NCI-H146 treated with DMSO at 0.1 percent for 48 hours (cell line): ENCODE data around the gene PLPPR2.
"Not testable (repeated sequence)": the region's sequence is repeated elsewhere in the genome, so short reads cannot be mapped to it uniquely, and the experiment has no call there.

Source experiments
- DNase-seq: peaks from one replicate; lab custom pipeline; 2025; ENCODE audit not compliant: unreplicated experiment; lab: John Stamatoyannopoulos, UW

Gene PLPPR2

GRCh38 chr19:11355160-11356073 lies at the start of gene PLPPR2:
Gene PLPPR2, plus strand, starts transcription at chr19:11355432. Its CDS starts 2,242 bp downstream, at chr19:11357674.
- DNase-seq: peak; percentile 75

- DNase-seq: no peak
Observed at GRCh38 chr19:11306337-11306736, 48.9 kb upstream of the PLPPR2 start.

DNA sequence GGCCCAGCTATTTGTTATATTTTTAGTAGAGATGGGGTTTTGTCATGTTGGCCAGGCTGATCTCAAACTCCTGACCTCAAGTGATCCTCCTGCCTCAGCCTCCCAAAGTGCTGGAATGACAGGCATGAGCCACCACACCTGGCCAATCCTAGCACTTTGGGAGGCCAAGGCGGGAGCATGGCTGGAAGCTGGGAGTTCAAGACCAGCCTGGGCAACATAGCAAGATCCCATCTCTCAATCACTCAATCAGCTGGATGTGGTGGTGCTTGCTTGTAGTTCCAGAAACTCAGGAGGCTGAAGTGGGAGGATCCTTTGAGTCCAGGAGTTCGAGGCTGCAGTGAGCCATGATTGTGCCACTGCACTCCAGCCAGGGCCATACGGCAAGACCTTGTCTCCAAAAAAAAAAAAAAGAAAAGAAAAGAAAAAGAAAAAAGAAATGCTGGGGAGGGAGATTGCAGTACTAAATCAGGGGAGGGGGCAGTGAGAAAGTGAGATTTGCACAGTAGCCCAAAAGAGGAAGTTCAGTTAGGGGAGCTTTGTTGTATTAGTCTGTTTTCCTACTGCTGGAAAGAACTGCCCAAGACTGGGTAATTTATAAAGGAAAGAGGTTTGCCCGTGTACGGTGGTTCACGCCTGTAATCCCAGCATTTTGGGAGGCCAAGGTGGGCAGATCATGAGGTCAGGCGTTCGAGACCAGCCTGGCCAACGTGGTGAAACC lies 34.8 kb upstream of the PLPPR2 start:
- DNase-seq: not testable (repeated sequence)

DNA sequence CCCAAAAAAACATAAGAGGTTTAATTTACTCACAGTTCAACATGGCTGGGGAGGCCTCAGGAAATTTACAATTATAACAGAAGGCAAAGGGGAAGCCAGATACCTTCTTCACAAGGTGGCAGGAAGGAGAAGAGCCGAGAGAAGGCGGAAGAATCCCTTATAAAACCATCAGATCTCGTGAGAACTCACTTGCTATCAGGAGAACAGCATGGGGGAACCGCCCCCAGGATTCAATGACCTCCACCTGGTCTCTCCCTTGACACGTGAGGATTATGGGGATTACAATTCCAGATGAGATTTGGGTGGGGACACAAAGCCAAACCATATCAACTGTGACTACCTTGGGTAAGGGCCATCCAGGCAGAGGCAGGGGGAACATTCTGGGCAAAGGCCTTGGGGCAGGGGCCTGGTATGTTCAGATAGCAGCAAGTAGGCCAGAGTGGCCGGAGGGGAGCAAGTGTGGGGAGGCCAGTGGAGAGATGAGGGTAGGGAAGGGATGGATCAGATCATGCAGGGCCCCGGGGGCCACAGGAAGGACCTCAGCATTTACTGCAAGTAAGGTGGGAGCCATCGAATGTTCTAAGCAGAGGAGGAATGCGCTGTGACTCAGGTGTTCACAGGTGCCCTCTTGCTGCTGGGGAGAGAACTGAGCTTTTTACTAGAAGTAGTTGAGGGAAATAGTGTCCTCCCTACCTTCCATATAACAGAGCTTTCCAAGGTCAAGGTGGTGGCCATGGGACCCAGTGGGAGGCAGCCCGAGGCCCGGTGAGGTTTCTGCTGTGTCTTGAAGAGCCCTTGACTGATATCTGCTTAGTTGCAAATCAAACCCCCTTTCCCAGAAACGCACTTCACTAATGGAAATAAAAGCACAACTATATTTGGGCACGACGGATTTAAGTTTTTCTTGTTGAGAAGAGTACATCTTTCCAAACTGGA lies 33.8 kb upstream of the PLPPR2 start:
- no peak for DNase-seq

DNA sequence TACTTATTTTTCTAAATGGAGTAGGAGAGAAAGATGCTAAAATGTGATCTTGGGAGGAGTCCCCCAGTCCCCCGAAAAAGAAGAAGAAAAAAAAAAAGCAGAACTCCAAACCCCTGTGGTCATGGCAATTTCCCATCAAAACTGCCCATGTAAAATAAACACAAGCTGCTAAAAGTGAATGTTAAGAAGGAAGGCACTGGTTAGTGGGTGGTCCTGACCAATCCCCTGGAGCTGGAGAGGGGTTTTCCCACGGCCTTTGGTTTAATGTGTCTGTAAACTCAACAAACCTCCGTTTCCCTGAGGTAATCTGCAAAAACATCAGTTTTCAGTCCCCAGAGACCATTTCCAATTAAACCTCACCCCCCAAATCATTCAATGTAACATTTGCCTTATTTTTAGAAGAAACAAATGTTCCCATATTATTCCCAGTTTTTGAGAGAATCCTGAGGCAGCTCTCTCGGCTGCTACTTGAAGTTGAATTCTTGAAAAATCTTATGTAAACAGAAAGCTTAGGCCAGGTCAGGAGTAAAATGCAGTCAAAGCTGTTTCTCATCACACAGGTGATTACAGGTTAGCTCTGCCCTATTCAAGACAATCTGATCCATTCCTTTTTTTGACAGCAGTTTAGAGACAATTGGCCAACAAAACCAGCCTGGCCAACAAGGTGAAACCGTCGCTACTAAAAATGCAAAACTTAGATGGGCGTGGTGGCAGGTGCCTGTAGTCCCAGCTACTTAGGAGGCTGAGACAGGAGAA lies 32.8 kb upstream of the PLPPR2 start:
- DNase-seq: no peak

DNA sequence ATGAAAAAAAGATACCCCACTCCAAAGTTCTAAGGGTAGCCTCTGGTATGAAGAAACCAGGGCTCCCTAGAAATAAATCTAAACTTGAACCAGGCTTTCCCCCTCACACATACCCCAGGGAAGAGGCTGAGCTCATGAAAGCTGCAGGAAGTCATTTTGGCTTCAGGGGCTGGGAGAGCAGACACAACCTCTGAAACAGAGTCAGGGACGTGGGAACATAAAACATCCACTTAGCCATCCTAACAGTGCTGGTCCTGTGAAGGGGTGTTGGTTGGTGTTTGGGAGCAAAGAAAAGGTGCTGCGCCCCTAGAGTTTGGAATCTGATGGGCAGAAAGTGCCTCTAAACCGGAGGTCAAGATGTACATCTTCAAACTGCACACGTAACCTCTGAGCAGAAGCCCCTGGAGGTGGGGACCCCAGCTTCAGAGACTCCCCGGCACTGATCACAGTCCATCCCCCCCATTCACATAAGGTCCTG lies 31.6 kb upstream of the PLPPR2 start:
- no peak for DNase-seq

DNA sequence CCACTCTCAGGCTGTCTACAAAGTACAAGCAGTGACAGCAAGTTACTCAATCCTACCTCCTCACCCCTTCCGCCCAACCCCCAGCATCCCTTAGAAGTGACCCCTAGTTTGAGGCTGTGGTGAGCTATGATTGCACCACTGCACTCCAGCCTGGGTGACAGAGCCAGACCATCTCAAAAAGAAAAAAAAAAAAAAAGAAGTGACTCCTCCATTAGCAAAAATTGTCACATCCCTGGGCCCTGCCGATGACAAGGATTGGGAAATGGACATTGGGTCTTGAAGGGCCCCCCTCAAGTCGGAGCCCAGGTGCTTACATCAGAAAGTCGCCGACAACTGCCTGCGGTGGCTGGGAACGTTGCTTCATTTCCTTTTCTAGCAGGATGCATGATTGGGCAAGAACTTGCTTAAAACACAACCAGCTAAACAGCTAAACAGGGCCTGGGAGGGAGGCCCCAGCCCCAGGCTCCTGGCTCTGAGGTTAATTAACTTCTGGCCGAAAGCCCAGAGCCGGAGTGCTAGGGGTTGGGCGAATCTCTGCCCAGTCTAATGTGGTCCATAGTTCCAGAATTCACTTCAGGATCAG lies 31.1 kb upstream of the PLPPR2 start:
- no peak for DNase-seq

DNA sequence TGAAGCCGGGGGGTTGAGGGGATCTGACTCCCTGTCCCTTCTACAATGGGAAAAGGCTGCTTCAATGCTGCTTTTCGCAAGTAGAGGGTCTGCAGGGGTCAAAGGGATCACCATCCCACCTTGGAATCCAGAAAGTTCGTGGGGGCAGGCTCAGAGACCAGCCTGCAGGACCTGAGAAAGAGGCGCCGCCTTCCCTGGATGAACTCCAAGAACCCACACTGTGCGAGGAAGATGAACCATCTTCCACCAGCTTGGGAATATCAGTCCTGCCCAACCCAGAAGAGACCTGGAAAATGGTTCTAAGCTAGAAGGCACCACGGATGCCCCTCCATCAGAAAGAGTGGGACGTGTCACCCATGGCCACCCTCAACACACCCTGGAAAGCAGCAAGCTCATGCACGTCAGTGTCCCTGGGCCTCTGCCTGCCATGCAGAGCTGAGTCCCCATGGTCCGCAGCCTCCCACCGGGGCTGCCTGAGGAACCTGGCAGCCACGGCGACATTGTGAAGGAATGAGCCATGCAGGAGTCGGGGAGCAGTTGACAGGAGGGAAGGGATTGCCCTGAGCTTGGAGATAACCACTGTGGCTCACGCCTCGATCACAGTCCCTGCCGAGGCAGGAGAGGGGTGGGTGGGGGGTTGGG lies 30.4 kb upstream of the PLPPR2 start:
- no peak for DNase-seq

DNA sequence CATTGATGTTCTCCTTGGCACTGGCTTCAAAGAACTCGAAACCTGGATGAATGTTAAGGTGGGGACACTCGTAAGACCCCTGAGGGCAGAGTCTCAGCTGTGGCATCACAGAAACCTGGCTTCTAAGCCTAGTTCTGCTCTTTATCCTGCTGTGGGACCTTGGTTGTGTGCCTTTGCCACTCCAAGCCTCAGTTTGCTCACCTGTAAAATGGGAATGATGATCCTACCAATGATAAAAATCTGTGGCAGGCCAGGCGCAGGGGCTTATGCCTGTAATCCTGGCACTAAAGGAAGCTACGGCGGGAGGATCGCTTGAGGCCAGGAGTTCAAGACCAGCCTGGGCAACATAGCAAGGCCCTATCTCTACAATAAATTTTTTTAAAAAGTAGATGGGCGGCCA lies 29.7 kb upstream of the PLPPR2 start:
- no peak for DNase-seq

DNA sequence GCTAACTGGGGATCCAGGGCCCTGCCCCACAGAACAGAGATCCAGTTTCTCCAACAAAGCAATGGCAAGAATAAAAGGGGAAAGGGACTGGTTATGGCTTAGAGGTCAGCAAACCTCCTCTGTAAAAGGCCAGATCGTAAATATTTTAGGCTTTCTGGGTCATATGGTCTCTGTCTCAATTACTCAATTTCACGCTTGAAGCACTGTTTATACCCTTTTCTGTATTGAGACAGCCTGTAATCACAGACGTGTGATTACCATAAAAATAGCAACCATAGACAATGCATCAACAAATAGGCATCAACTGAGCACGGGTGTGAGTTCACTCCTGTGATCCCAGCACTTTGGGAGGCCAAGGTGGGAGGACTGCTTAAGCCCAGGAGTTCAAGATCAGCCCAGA lies 25.1 kb upstream of the PLPPR2 start:
- no peak for DNase-seq

DNA sequence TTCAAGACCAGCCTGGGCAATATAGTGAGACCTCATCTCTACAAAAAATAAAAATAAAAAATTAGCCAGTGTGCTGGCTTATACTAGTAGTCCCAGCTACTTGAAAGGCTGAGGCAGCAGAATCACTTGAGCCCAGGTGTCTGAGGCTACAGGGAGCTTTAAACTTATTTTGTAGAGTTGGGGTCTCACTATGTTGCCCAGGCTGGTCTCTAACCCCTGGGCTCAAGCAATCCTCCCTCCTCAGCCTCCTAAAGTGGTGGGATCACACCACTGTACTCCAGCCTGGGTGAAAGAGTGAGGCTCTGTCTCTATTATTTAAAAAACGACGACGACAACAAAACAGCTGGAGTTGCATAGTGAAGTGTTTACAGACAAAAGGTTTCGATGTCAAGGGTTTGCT lies 23.7 kb upstream of the PLPPR2 start:
- DNase-seq: no peak

GRCh38 chr19:11332822-11333221 lies 22.4 kb upstream of the PLPPR2 start:
- DNase-seq: no peak

- DNase-seq: not testable (repeated sequence)
Observed at GRCh38 chr19:11333838-11334237, 21.4 kb upstream of the PLPPR2 start.

DNA sequence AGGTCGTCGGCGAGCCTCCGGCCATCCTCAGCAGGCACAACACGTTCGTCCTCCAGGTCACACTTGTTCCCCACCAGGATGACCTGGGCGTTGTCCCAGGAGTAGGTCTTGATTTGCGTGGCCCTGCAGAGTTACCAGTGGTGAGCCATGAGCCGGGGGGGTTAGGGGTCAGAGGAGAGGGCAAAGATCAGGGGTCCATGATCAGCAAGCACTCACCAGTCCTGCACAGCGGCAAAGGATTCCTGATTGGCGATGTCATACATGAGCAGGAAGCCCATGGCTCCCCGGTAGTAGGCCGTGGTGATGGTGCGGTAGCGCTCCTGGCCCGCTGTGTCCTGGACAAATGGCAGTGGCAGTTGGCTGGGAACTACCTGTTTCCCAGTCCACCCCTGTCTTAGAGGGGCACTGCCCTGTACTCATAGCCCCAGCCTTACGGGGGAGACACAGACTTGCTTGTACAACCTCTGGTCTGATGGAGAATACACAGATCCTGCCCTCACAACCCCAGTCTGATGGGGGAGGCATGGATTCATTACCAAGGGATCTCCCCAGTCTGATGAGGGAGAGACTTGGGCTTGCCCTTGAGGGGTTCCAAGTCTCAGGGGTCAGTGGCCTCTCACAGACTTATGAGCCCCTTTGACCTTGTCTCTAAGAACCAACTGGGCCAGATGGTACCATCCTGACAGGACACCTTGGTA lies 19.6 kb upstream of the PLPPR2 start:
- no peak for DNase-seq

DNA sequence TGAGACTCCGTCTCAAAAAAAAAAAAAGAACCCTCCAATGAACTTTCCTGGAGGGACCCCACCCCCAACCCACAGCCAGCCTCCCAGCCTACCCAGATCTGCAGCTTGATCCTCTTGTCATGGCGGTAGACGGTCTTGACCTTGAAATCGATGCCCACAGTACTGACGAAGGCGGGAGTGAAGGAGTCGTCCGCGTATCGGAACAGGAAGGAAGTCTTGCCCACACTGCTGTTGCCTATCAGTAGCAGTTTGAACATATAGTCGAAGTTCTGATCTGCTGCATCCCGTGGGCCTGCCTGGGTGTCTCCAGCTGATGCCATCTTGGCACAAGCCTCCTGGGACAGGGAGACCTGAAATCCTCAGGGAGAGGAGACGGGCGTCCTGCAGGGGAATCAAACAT lies 18.2 kb upstream of the PLPPR2 start:
- DNase-seq: no peak

- no peak for DNase-seq
Observed at GRCh38 chr19:11338121-11338520, 17.1 kb upstream of the PLPPR2 start.

DNA sequence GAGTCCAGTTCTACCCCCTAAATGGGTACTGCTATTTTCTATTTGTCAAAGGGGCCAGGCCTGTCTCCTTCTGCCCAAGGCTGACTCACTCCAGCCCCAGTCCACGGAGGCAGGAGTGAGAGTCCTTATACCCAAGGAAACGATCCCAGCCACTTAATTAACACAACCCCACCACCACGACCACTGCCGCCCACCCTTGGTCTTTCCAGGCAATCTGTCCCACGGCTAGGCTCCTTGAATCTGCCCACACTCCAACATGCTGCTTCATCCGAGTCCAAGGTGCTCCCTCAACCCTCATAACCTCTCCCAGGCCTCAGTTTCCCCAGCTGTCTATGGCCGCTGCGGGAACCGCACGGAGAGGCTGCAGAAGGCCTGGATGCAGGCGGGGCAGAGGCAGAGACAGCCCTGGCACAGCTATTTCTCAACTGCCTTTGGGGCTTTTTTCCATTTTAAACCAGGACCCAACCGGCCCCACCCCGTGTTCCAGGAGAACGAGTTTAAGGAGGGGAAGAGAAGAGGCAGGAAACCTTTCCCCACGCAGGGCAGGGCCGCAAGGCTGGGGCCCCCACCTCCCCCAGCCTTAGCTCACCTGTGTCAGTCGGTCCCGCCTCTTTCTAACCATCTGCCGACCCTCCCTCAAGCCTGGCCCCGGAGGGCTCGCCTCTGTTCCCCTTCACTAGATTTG lies 16.5 kb upstream of the PLPPR2 start:
- no peak for DNase-seq
